Heart right ventricle (tissue), 16 donors: ENCODE measurements around the gene MYOF. TPM values are rescaled to one million over a fixed set of nuclear protein-coding genes. Genes with fewer than 3 reads are reported as not detected.

Experiments
- ATAC-seq, 8 donors: fragments of 200-7000 bp; cut with Tn5 transposase; one replicate each; pipeline ENCODE4 v1.9.1; 2020; ENCODE audit warnings: mild to moderate bottlenecking in 8 of 8, moderate library complexity in 8 of 8, moderate number of reproducible peaks in 1 of 8
- DNase-seq, 2 donors: peaks; one replicate each; pipeline ENCODE4 v3.0.0-alpha.2; 2020
- H3K27ac ChIP-seq, 10 donors: fragments of 200-600 bp; sonication (generic) in 2 of 10; one replicate each; pipeline versions ENCODE4 v1.5.0 to v1.8.0; 2020 to 2022; ENCODE audit warnings: mild to moderate bottlenecking in 3 of 10
- H3K27me3 ChIP-seq, 7 donors: fragments of 200-600 bp; one replicate each; pipeline ENCODE4 v1.8.0; 2021 to 2022; ENCODE audit warnings: mild to moderate bottlenecking in 2 of 7
- H3K36me3 ChIP-seq, 9 donors: fragments of 200-600 bp; sonication (generic) in 1 of 9; one replicate each; pipeline versions ENCODE4 v1.5.0 to v1.8.0; 2020 to 2022; ENCODE audit warnings: mild to moderate bottlenecking in 2 of 9
- H3K4me1 ChIP-seq, 9 donors: fragments of 200-600 bp; sonication (generic) in 1 of 9; one replicate each; pipeline versions ENCODE4 v1.5.0 to v1.8.0; 2020 to 2022; ENCODE audit warnings: mild to moderate bottlenecking in 4 of 9
- H3K4me3 ChIP-seq, 10 donors: fragments of 200-600 bp; sonication (generic) in 2 of 10; one replicate each; pipeline versions ENCODE4 v1.5.0 to v1.8.0; 2020 to 2022; ENCODE audit warnings: mild to moderate bottlenecking in 7 of 10, moderate library complexity in 2 of 10
- H3K9me3 ChIP-seq, 11 donors: fragments of 200-600 bp in 10 of 11; sonication (generic) in 2 of 11; one replicate each; pipeline versions ENCODE4 v1.5.0 to v1.8.0; 2013 to 2022; ENCODE audit warnings: mild to moderate bottlenecking in 2 of 11, control low read depth in 1 of 11, moderate library complexity in 1 of 11
- CTCF ChIP-seq, 9 donors: fragments of 200-600 bp; sonication (generic) in 2 of 9; IDR thresholded peaks; one replicate each; pipeline versions ENCODE4 v1.5.0 to v1.8.0; 2021 to 2022; ENCODE audit warnings: antibody characterized with exemption in 9 of 9, mild to moderate bottlenecking in 5 of 9, moderate library complexity in 1 of 9
- WGBS, 2 donors: extraction: QIAGEN DNeasy Blood & Tissue Kit; methylation state at CpG; one replicate each; pipeline ENCODE4 v1.1.7; 2013; ENCODE audit warnings: inconsistent platforms in 1 of 2; 5-methylcytosine and 5-hydroxymethylcytosine counted together
- intact Hi-C, 10 donors: fragments of 100-400 bp; cut with DNase I; formaldehyde crosslinking; loops; one replicate each; pipeline versions ENCODE4 v1.11.1 to v1.14.2; 2022
- polyA plus RNA-seq, 2 donors: library from polyadenylated mRNA; stranded (reverse); fragments of 200-250 nt; gene quantifications; one replicate each; pipeline ENCODE4 v1.2.3, GENCODE V29; 2013
- total RNA-seq, 10 donors: library from RNA; stranded (reverse); fragmentation: NEBNext Ultra II Directional in 3 of 10; extraction: Animal tissue kit (Norgen Biotek cat#: 25700) in 3 of 10; gene quantifications; one replicate each; pipeline versions ENCODE4 v1.2.1 to v1.2.4, GENCODE V29; 2021 to 2023
- donor health status: Arrhythmogenic right ventricular cardiomyopathy.
- donor health status: ischemic (EF 13 %, LVEDD 7.1; RV severe dilation, severe dysfunction).
- donor health status: healthy with polysubstance abuse.
- donor health status: DM: no; HTN: yes; CAD: no.
- donor health status: DM: no; HTN: no; CAD: no.
- donor health status: ischemic (EF 25% LVEDD 6.9; RV normal size, moderate dysfunction).
- donor health status: ischemic (EF 25% LVEDD 5.7; RV mildly dilated, moderate dysfunction).
- donor health status: healthy.
- donor health status: DM: yes; HTN: yes; CAD: no.
- donor health status: Ischemic cardiomyopathy.
- donor health status: ischemic (EF 35%, LVEDD 5.7; RV mildly dilated, moderate dysfunction).
- donor health status: nonischemic (EF 11% LVEDD 7.7; RV severe dilation, severe dysfunction).
- donor health status: DM: yes; HTN: yes; CAD: no.
- donor health status: PGD.
- donor health status: ischemic (EF 29% LVEDD 5.4; RV normal size, mild dysfunction).
- donor health status: nonischemic (EF 23%, LVEDD 6.1; RV moderate dilation, normal function).

The MYOF gene
- total and polyA plus RNA-seq, 12 donors, result 14.5 to 54.6 (median 36.3) TPM

DNA sequence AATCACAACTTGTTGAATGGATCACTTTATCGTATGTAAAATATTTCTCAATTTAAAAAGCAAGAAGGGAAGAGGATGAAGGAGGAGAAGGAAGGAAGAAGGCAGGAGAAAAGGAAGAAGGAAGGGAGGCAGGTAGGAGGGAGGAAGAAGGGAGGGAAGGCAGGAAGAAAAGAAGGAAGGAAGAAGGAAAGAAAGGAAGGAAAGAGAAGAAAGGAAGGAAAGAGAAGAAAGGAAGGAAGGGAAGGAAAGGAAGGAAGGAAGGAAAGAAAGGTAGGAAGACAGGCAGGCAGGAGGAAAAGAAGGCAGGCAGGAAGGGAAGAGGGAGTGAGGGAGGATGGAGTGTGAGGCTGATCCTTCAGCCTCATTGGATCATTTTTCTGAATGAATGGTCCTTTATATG is 145.5 kb downstream of the MYOF start:
- H3K27ac ChIP-seq, result no peak overlapping the region
- no peak for TF ChIP-seq CTCF (IDR thresholded peaks at IDR 0.05)
- no peaks in the 10 kb centered on the region for H3K9me3 ChIP-seq
- DNase-seq, result no peak
- peaks cover 0 to 99% (median 21%) of the 10 kb centered on the region in 9 donors for H3K36me3 ChIP-seq
- H3K27me3 ChIP-seq, result no peaks in the 10 kb centered on the region
- H3K4me1 ChIP-seq, result no peaks in the 10 kb centered on the region
- H3K4me3 ChIP-seq, result no peak overlapping the region
- ATAC-seq, result no peak
- WGBS, 2 donors, result 88 to 96% methylated on average over 1 of the region's 1 CpG
- intact Hi-C loops, result no loop called here

GRCh38 chr10:93336110-93336509 is 146.0 kb downstream of the MYOF start:
- intact Hi-C loops, result no loop called here
- no peaks in the 10 kb centered on the region for H3K9me3 ChIP-seq
- ATAC-seq, result no peak
- WGBS, 2 donors, result 92 to 93% methylated on average over 6 of the region's 6 CpGs
- H3K4me1 ChIP-seq, result no peaks in the 10 kb centered on the region
- no peaks in the 10 kb centered on the region for H3K27me3 ChIP-seq
- no peak overlapping the region for H3K4me3 ChIP-seq
- TF ChIP-seq CTCF (IDR thresholded peaks at IDR 0.05), result no peak
- H3K36me3 ChIP-seq, result peaks cover 0 to 100% (median 21%) of the 10 kb centered on the region in 9 donors
- DNase-seq, result no peak
- no peak overlapping the region for H3K27ac ChIP-seq

DNA sequence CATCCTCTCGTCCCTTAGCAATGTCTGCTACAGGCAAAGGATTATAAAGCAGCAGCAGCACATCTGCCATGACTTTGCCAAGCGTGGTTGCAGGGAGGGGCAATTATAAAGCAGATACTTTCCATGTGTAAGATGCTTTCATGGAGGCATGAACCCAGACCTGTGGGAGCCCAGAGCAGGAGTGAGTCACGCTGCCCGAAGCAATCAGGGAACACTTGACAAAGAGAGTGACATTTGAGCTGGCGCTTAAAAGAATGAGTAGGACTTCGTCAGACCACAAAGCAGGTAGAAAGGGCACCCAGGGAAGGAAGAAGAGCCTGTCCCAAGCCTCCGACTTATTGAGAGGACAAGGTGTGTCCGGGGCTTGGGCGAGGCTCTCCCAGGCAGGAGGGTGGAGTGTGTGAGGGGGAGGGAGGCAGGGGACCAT is 147.2 kb downstream of the MYOF start:
- intact Hi-C loops, result no loop called here
- no peak for TF ChIP-seq CTCF (IDR thresholded peaks at IDR 0.05)
- ATAC-seq (peak in 1 of 8 donors; percentile 64), DNase-seq (no peak)
- no peaks in the 10 kb centered on the region for H3K4me1 ChIP-seq
- no peaks in the 10 kb centered on the region for H3K9me3 ChIP-seq
- H3K27me3 ChIP-seq, result no peaks in the 10 kb centered on the region
- WGBS, 2 donors, result 87 to 88% methylated on average over 9 of the region's 9 CpGs
- no peak overlapping the region for H3K4me3 ChIP-seq
- peaks cover 0 to 99% (median 21%) of the 10 kb centered on the region in 9 donors for H3K36me3 ChIP-seq
- no peak overlapping the region for H3K27ac ChIP-seq

- 78 to 89% methylated on average over 3 of the region's 3 CpGs for WGBS, 2 donors
- no peak for TF ChIP-seq CTCF (IDR thresholded peaks at IDR 0.05)
- H3K4me1 ChIP-seq, result no peaks in the 10 kb centered on the region
Measured at GRCh38 chr10:93334181-93334580, 148.0 kb downstream of the MYOF start.

More at GRCh38 chr10:93334181-93334580, 148.0 kb downstream of the MYOF start:
- intact Hi-C loops, result no loop called here
- H3K27ac ChIP-seq, result no peak overlapping the region
- ATAC-seq (no peak), DNase-seq (no peak)
- H3K27me3 ChIP-seq, result no peaks in the 10 kb centered on the region
- H3K9me3 ChIP-seq, result no peaks in the 10 kb centered on the region
- H3K4me3 ChIP-seq, result no peak overlapping the region
- H3K36me3 ChIP-seq, result peaks cover 0 to 99% (median 21%) of the 10 kb centered on the region in 9 donors
